Activated naive CD4-positive, alpha-beta T cell treated with anti-CD3 and anti-CD28 coated beads, Interleukin-2, amount 50 U/mL, for 72 hours (primary cell): Measurements from ENCODE around the gene ART4. TPM values are rescaled to one million over a fixed set of nuclear protein-coding genes. Genes with fewer than 3 reads are reported as not detected.

Experiments used
- ATAC-seq, 2 donors: fragments of 150-1000 bp; cut with Tn5 transposase; 2 replicates each; pipeline ENCODE4 v1.10.0; 2021; ENCODE audit warnings: mild to moderate bottlenecking in 2 of 2, moderate library complexity in 2 of 2
- DNase-seq, 2 donors: peaks; one replicate each; pipeline ENCODE4 v3.0.0; 2021 to 2022; ENCODE audit warnings: low spot score in 2 of 2
- H3K27ac Mint-ChIP-seq, 2 donors: one replicate each; pipeline ENCODE4 v1.8.0; 2022; ENCODE audit warnings: mild to moderate bottlenecking in 2 of 2, mixed read lengths in 2 of 2
- H3K36me3 Mint-ChIP-seq, 2 donors: one replicate each; pipeline ENCODE4 v1.8.0; 2022; ENCODE audit warnings: mixed read lengths in 2 of 2
- H3K9me3 Mint-ChIP-seq, 2 donors: one replicate each; pipeline ENCODE4 v1.8.0; 2022; ENCODE audit warnings: mixed read lengths in 2 of 2
- total RNA-seq, 2 donors: library from RNA; stranded (reverse); gene quantifications; one replicate each; pipeline ENCODE4 v1.2.3, GENCODE V29; 2022

The ART4 gene
- total RNA-seq, 2 donors from 2014 or later = not detected

GRCh38 chr12:14834509-14834908 lies 8.8 kb downstream of the ART4 start:
- DNase-seq (no peak), ATAC-seq (no peak)
- H3K36me3 Mint-ChIP-seq = no peaks in the 10 kb centered on the region
- no peak overlapping the region for H3K27ac Mint-ChIP-seq
- no peaks in the 10 kb centered on the region for H3K9me3 Mint-ChIP-seq

GRCh38 chr12:14833952-14834351 lies 9.4 kb downstream of the ART4 start:
- H3K9me3 Mint-ChIP-seq = no peaks in the 10 kb centered on the region
- no peak overlapping the region for H3K27ac Mint-ChIP-seq
- DNase-seq (no peak), ATAC-seq (no peak)
- no peaks in the 10 kb centered on the region for H3K36me3 Mint-ChIP-seq

- no peak overlapping the region for H3K27ac Mint-ChIP-seq
- no peaks in the 10 kb centered on the region for H3K36me3 Mint-ChIP-seq
- H3K9me3 Mint-ChIP-seq = no peaks in the 10 kb centered on the region
Observed at GRCh38 chr12:14833336-14833735, 10.0 kb downstream of the ART4 start.

GRCh38 chr12:14828892-14829291 lies 14.4 kb downstream of the ART4 start:
- H3K36me3 Mint-ChIP-seq = no peaks in the 10 kb centered on the region
- H3K9me3 Mint-ChIP-seq = no peaks in the 10 kb centered on the region
- ATAC-seq (peak in 1 of 2 donors; percentile 45), DNase-seq (no peak)
- no peak overlapping the region for H3K27ac Mint-ChIP-seq

More at GRCh38 chr12:14833336-14833735, 10.0 kb downstream of the ART4 start:
- DNase-seq (no peak), ATAC-seq (no peak)

- ATAC-seq (no peak), DNase-seq (no peak)
- no peaks in the 10 kb centered on the region for H3K36me3 Mint-ChIP-seq
- no peak overlapping the region for H3K27ac Mint-ChIP-seq
- no peaks in the 10 kb centered on the region for H3K9me3 Mint-ChIP-seq
Observed at GRCh38 chr12:14827043-14827442, 16.3 kb downstream of the ART4 start.

- ATAC-seq = no peak
- Mint-ChIP-seq H3K36me3 (no peaks in the 10 kb centered on the region), H3K27ac (no peak overlapping the region)
Observed at GRCh38 chr12:14826491-14826890, 16.8 kb downstream of the ART4 start.

GRCh38 chr12:14825256-14825655 lies 18.1 kb downstream of the ART4 start:
- no peaks in the 10 kb centered on the region for H3K9me3 Mint-ChIP-seq
- H3K27ac Mint-ChIP-seq = no peak overlapping the region
- ATAC-seq (no peak), DNase-seq (no peak)
- H3K36me3 Mint-ChIP-seq = no peaks in the 10 kb centered on the region

More at GRCh38 chr12:14826491-14826890, 16.8 kb downstream of the ART4 start:
- H3K9me3 Mint-ChIP-seq = no peaks in the 10 kb centered on the region
- DNase-seq = no peak

GRCh38 chr12:14824012-14824634 lies 19.2 kb downstream of the ART4 start:
- DNase-seq (no peak), ATAC-seq (peak; percentile 57 to 93)
- Mint-ChIP-seq H3K27ac (no peak overlapping the region), H3K36me3 (no peaks in the 10 kb centered on the region), H3K9me3 (no peaks in the 10 kb centered on the region)

- ATAC-seq (no peak), DNase-seq (no peak)
- Mint-ChIP-seq H3K36me3 (no peaks in the 10 kb centered on the region), H3K27ac (no peak within 1 kb of the TSS), H3K9me3 (peaks cover 0 to 8% of the 10 kb centered on the region in 2 donors)
Observed at GRCh38 chr12:14814014-14814413, 29.3 kb downstream of the ART4 start, which contains the start of gene SMCO3. Gene SMCO3 (minus strand): TSS chr12:14814182. CDS start chr12:14806680, 7,502 bp downstream.

GRCh38 chr12:14811486-14811885 lies 31.8 kb downstream of the ART4 start:
- Mint-ChIP-seq H3K9me3 (no peaks in the 10 kb centered on the region), H3K27ac (no peak overlapping the region), H3K36me3 (no peaks in the 10 kb centered on the region)
- ATAC-seq = no peak
- no peak for DNase-seq

- DNase-seq (no peak), ATAC-seq (peak in 1 of 2 donors; percentile 22)
- Mint-ChIP-seq H3K36me3 (no peaks in the 10 kb centered on the region), H3K27ac (no peak overlapping the region), H3K9me3 (no peaks in the 10 kb centered on the region)
Observed at GRCh38 chr12:14810953-14811483, 32.3 kb downstream of the ART4 start.

GRCh38 chr12:14810167-14810952 lies 33.0 kb downstream of the ART4 start:
- DNase-seq (no peak), ATAC-seq (no peak)
- H3K36me3 Mint-ChIP-seq = no peaks in the 10 kb centered on the region
- H3K27ac Mint-ChIP-seq = no peak overlapping the region
- H3K9me3 Mint-ChIP-seq = no peaks in the 10 kb centered on the region

GRCh38 chr12:14803830-14804160 lies 39.5 kb downstream of the ART4 start:
- peak in 1 of 2 donors; percentile 4 for ATAC-seq
- DNase-seq = no peak
- Mint-ChIP-seq H3K27ac (no peak overlapping the region), H3K9me3 (no peaks in the 10 kb centered on the region), H3K36me3 (peaks cover 6 to 16% of the 10 kb centered on the region in 2 donors)

GRCh38 chr12:14803011-14803829 lies 40.1 kb downstream of the ART4 start, which contains the start of the genes C12orf60 and WBP11:
Gene C12orf60 (plus strand): TSS chr12:14803670. CDS start chr12:14822936, 19,266 bp downstream.
Gene WBP11 (minus strand): TSS chr12:14803478. CDS start chr12:14801383, 2,095 bp downstream.
- H3K27ac Mint-ChIP-seq = no peak within 1 kb of the TSS
- H3K36me3 Mint-ChIP-seq = peaks cover 6 to 17% of the 10 kb centered on the region in 2 donors
- DNase-seq = peak; percentile 79 to 88
- no peaks in the 10 kb centered on the region for H3K9me3 Mint-ChIP-seq
- peak; percentile 98 to 99 for ATAC-seq

- no peak overlapping the region for H3K27ac Mint-ChIP-seq
- no peaks in the 10 kb centered on the region for H3K9me3 Mint-ChIP-seq
- DNase-seq (no peak), ATAC-seq (no peak)
- peaks cover 6 to 17% of the 10 kb centered on the region in 2 donors for H3K36me3 Mint-ChIP-seq
Observed at GRCh38 chr12:14802721-14803010, 40.7 kb downstream of the ART4 start.

GRCh38 chr12:14802247-14802646 lies 41.1 kb downstream of the ART4 start:
- H3K27ac Mint-ChIP-seq = no peak overlapping the region
- DNase-seq = no peak
- peaks cover 11 to 21% of the 10 kb centered on the region in 2 donors for H3K36me3 Mint-ChIP-seq

GRCh38 chr12:14795028-14795448 lies 48.3 kb downstream of the ART4 start:
- Mint-ChIP-seq H3K36me3 (peaks cover 18 to 50% of the 10 kb centered on the region in 2 donors), H3K9me3 (no peaks in the 10 kb centered on the region), H3K27ac (peak overlapping the region in 1 of 2 donors; percentile 70)
- ATAC-seq = no peak
- no peak for DNase-seq

More at GRCh38 chr12:14802247-14802646, 41.1 kb downstream of the ART4 start:
- no peaks in the 10 kb centered on the region for H3K9me3 Mint-ChIP-seq
- ATAC-seq = no peak
